HCT116 (cell line): ENCODE results near the gene CFAP410. TPM values are rescaled to one million over a fixed set of nuclear protein-coding genes. Genes with fewer than 3 reads are reported as not detected.

ENCODE experiments used
- ATAC-seq: fragments of 200-7000 bp; cut with Tn5 transposase; 2 replicates; pipeline ENCODE4 v1.9.1; 2020; ENCODE audit warnings: mild to moderate bottlenecking, moderate library complexity
- BruUV-seq: library from RNA; stranded (reverse); fragments of 400-500 nt; replicated peaks from 2 replicates; lab custom pipeline; 2021; lab: Mats Ljungman, UMichigan
- CTCF ChIA-PET: fragments of 300-600 bp; sonication (Branson Sonifier 250); formaldehyde crosslinking; loops from one replicate; lab custom pipeline; 2021; ENCODE audit warnings: antibody characterized with exemption; lab: Charles Lee
- POLR2A ChIA-PET: fragments of 300-600, 350-600 bp; sonication (Branson Sonifier 250); formaldehyde crosslinking; loops from one replicate; lab custom pipeline; 2021; ENCODE audit warnings: antibody characterized with exemption; lab: Charles Lee
- RAD21 ChIA-PET, 2 experiments: fragments of 300-600 bp; sonication (Branson Sonifier 250); formaldehyde crosslinking; loops; one replicate each; lab custom pipeline; 2023; ENCODE audit warnings: low total read pairs in 2 of 2; ENCODE audit not compliant: uncharacterized antibody in 2 of 2, unreplicated experiment in 2 of 2, low non-redundant PET in 1 of 2; lab: Charles Lee
- DNase-seq: peaks from one replicate; pipeline ENCODE4 v3.0.0-alpha.2; 2010; ENCODE audit warnings: low read depth, low spot score
- H2AFZ ChIP-seq: fragments of 200-600 bp; shearing (Covaris generic), sonication (generic); 2 replicates; pipeline ENCODE4 v1.6.1; 2017; ENCODE audit warnings: low read depth, mixed run types, mixed read lengths, antibody characterized with exemption, low read length; ENCODE audit not compliant: poor library complexity, severe bottlenecking
- H3K27ac ChIP-seq: 2 replicates; pipeline ENCODE4 v1.5.1; 2012; ENCODE audit warnings: low read depth, low read length
- H3K27me3 ChIP-seq: fragments of 200-600 bp; sonication (generic); 2 replicates; pipeline ENCODE4 v1.6.1; 2016; ENCODE audit warnings: mixed run types, low read length, mixed read lengths; ENCODE audit not compliant: insufficient read depth
- H3K36me3 ChIP-seq, 2 experiments: fragments of 200-500 bp in 1 of 2; fragments of 200-600 bp in 1 of 2; sonication (Bioruptor generic) in 1 of 2; sonication (generic) in 1 of 2; 2 replicates each; pipeline versions ENCODE4 v1.5.1 to v1.6.1; 2014 to 2016; ENCODE audit warnings: low read length in 2 of 2, inconsistent platforms in 1 of 2, mixed read lengths in 1 of 2, mixed run types in 1 of 2; ENCODE audit not compliant: insufficient read depth in 2 of 2, control insufficient read depth in 1 of 2
- H3K4me1 ChIP-seq, 2 experiments: fragments of 200-600 bp in 1 of 2; sonication (generic) in 1 of 2; 2 replicates each; pipeline versions ENCODE4 v1.5.1 to v1.6.1; 2012 to 2017; ENCODE audit warnings: low read length in 2 of 2, inconsistent platforms in 1 of 2, mild to moderate bottlenecking in 1 of 2, mixed read lengths in 1 of 2, mixed run types in 1 of 2, moderate library complexity in 1 of 2; ENCODE audit not compliant: insufficient read depth in 2 of 2, control insufficient read depth in 1 of 2
- H3K4me2 ChIP-seq: fragments of 200-600 bp; sonication (generic); 2 replicates; pipeline ENCODE4 v1.6.1; 2017; ENCODE audit warnings: mixed run types, low read length, mixed read lengths
- H3K4me3 ChIP-seq, 2 experiments: fragments of 200-600 bp in 1 of 2; sonication (generic) in 1 of 2; replicated peaks in 1 of 2; 2 replicates each; pipeline ENCODE4 v1.5.1; 2011 to 2016; ENCODE audit warnings: low read length in 2 of 2, control low read depth in 1 of 2, low read depth in 1 of 2, mild to moderate bottlenecking in 1 of 2, mixed read lengths in 1 of 2, mixed run types in 1 of 2
- H3K79me2 ChIP-seq: fragments of 200-600 bp; sonication (generic); 2 replicates; pipeline ENCODE4 v1.6.1; 2017; ENCODE audit warnings: mild to moderate bottlenecking, mixed run types, low read length, moderate library complexity, mixed read lengths; ENCODE audit not compliant: insufficient read depth
- H3K9ac ChIP-seq: fragments of 200-600 bp; sonication (generic); 2 replicates; pipeline ENCODE4 v1.6.1; 2016; ENCODE audit warnings: low read length, mixed read lengths
- H3K9me2 ChIP-seq: fragments of 200-600 bp; sonication (generic), shearing (Covaris generic); 2 replicates; pipeline ENCODE4 v1.6.1; 2017; ENCODE audit warnings: mixed run types, mild to moderate bottlenecking, moderate library complexity; ENCODE audit not compliant: insufficient read depth
- H3K9me3 ChIP-seq, 2 experiments: fragments of 200-500 bp in 1 of 2; fragments of 200-600 bp in 1 of 2; sonication (Bioruptor generic) in 1 of 2; sonication (generic) in 1 of 2; 2 replicates each; pipeline ENCODE4 v1.6.1; 2014 to 2017; ENCODE audit warnings: low read length in 2 of 2, mixed read lengths in 2 of 2, inconsistent platforms in 1 of 2, low read depth in 1 of 2, mild to moderate bottlenecking in 1 of 2, mixed run types in 1 of 2, moderate library complexity in 1 of 2; ENCODE audit not compliant: control insufficient read depth in 1 of 2, insufficient read depth in 1 of 2
- H4K20me1 ChIP-seq: fragments of 200-600 bp; sonication (generic), shearing (Covaris generic); 2 replicates; pipeline ENCODE4 v1.6.1; 2017; ENCODE audit warnings: mixed run types, mild to moderate bottlenecking, moderate library complexity; ENCODE audit not compliant: insufficient read depth
- EZH2phosphoT487 ChIP-seq: fragments of 200-600 bp; IDR thresholded peaks from 2 replicates; pipeline ENCODE4 v1.6.1; 2018; ENCODE audit warnings: antibody characterized with exemption, borderline replicate concordance
- JUND ChIP-seq: IDR thresholded peaks from 2 replicates; pipeline ENCODE4 v1.6.1; 2012
- POLR2AphosphoS5 ChIP-seq: IDR thresholded peaks from 2 replicates; pipeline ENCODE4 v1.6.1; 2011; ENCODE audit warnings: mild to moderate bottlenecking, low read depth, low read length, moderate library complexity
- TCF7L2 ChIP-seq: IDR thresholded peaks from 2 replicates; pipeline ENCODE4 v1.7.0; 2011; ENCODE audit warnings: borderline replicate concordance, inconsistent platforms; ENCODE audit not compliant: insufficient read depth, insufficient read length; ENCODE audit errors: extremely low read depth
- YY1 ChIP-seq: IDR thresholded peaks from 2 replicates; pipeline ENCODE4 v1.6.1; 2011; ENCODE audit warnings: low read length, low read depth, moderate library complexity, mild to moderate bottlenecking; ENCODE audit not compliant: insufficient replicate concordance; ENCODE audit errors: extremely low read depth
- ZFX ChIP-seq: fragments of 450-650 bp; IDR thresholded peaks from 2 replicates; pipeline ENCODE4 v1.6.1; 2017
- ZNF274 ChIP-seq: fragments of 200-500 bp; sonication (Bioruptor generic); IDR thresholded peaks from 2 replicates; pipeline ENCODE4 v1.6.1; 2014; ENCODE audit warnings: mild to moderate bottlenecking, low read depth, low read length, inconsistent platforms
- intact Hi-C: fragments of 100-400 bp; cut with micrococcal nuclease; formaldehyde crosslinking; loops from 2 replicates; pipeline ENCODE4 v1.10.0; 2022
- total RNA-seq: library from RNA; stranded (reverse); gene quantifications from one replicate; pipeline ENCODE4 v1.2.1, GENCODE V29; 2021; ENCODE audit not compliant: unreplicated experiment
- TF ChIP-seq, protein P1 (sequence below): IDR thresholded peaks from 2 replicates; pipeline ENCODE4 v1.6.1; 2011; ENCODE audit warnings: mild to moderate bottlenecking, low read length, moderate library complexity; ENCODE audit not compliant: insufficient replicate concordance; ENCODE audit errors: extremely low read depth
- TF ChIP-seq, protein P2 (sequence below): IDR thresholded peaks from 2 replicates; pipeline ENCODE4 v1.6.1; 2012

The CFAP410 gene
- total RNA-seq, 1 experiment from 2014 or later: 15.3 TPM

DNA sequence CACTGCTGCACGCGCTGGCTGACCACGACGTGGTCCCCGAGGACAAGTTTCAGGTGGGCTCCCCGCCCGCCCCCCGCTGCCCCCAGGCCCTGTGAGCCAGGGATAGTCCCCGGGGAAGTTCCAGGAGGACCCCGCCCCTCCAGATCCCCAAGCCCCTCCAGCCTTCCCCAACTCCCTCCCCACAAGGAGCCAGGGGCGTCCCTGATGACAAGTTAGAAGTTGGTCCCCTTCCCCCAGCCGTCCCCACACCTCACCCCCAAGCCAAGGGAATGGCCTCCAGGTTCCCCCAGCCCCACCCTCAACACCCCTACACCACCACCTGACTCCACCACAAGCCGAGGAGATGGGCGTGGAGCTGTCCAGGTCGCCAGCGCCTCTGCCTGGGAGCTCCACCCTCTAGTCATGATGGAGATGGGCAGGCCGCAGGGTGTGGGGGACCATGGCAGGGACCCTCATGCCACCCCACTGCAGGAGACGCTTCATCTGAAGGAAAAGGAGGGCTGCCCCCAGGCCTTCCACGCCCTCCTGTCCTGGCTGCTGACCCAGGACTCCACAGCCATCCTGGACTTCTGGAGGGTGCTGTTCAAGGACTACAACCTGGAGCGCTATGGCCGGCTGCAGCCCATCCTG, 53.0 kb downstream of the CFAP410 start:
- Histone ChIP-seq H3K9me3 (no peaks in the 10 kb centered on the region), H3K4me3 (no peak overlapping the region), H4K20me1 (no peaks in the 10 kb centered on the region), H3K79me2 (no peaks in the 10 kb centered on the region), H3K9me2 (no peaks in the 10 kb centered on the region), H3K4me2 (no peak overlapping the region), H3K4me1 (no peaks in the 10 kb centered on the region), H3K36me3 (no peaks in the 10 kb centered on the region), H2AFZ (no peak overlapping the region), H3K9ac (no peak overlapping the region), H3K27ac (no peak overlapping the region), H3K27me3 (no peaks in the 10 kb centered on the region)
- intact Hi-C loops: no loop called here
- ChIA-PET RAD21 (no interaction called here), CTCF (interaction anchor here (1.7 kb wide), 1 partner anchor 12 kb away, joined by 8 read pairs; no protein-coding TSS in a partner anchor), POLR2A (no interaction called here)
- BruUV-seq: no TSS peak
- no peak for TF ChIP-seq YY1
- no peak for TF ChIP-seq ZFX
- no peak for TF ChIP-seq EZH2phosphoT487
- TF ChIP-seq, protein P1, sequence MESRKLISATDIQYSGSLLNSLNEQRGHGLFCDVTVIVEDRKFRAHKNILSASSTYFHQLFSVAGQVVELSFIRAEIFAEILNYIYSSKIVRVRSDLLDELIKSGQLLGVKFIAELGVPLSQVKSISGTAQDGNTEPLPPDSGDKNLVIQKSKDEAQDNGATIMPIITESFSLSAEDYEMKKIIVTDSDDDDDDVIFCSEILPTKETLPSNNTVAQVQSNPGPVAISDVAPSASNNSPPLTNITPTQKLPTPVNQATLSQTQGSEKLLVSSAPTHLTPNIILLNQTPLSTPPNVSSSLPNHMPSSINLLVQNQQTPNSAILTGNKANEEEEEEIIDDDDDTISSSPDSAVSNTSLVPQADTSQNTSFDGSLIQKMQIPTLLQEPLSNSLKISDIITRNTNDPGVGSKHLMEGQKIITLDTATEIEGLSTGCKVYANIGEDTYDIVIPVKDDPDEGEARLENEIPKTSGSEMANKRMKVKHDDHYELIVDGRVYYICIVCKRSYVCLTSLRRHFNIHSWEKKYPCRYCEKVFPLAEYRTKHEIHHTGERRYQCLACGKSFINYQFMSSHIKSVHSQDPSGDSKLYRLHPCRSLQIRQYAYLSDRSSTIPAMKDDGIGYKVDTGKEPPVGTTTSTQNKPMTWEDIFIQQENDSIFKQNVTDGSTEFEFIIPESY: no peak
- no peak for TF ChIP-seq POLR2AphosphoS5
- no peak for TF ChIP-seq JUND
- no peak for TF ChIP-seq TCF7L2
- TF ChIP-seq, protein P2, sequence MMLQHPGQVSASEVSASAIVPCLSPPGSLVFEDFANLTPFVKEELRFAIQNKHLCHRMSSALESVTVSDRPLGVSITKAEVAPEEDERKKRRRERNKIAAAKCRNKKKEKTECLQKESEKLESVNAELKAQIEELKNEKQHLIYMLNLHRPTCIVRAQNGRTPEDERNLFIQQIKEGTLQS: no peak
- no peak for TF ChIP-seq ZNF274
- no peak for ATAC-seq
- no peak for DNase-seq
